Small intestine (tissue), 7 donors: Measurements from ENCODE around the gene MCCC1. TPM values are rescaled to one million over a fixed set of nuclear protein-coding genes. Genes with fewer than 3 reads are reported as not detected.

ENCODE experiments used
- DNase-seq, 2 donors: peaks; one replicate each; pipeline versions ENCODE4 v3.0.0 to v3.0.0-alpha.2; 2013
- FAIRE-seq: peaks from 2 replicates; lab custom pipeline; 2012; peaks lifted over from hg19 to GRCh38; lab: Jason Lieb, UNC
- H3K27ac ChIP-seq, 3 donors: one replicate each; pipeline ENCODE4 v1.5.1; 2013; ENCODE audit warnings: low read length in 2 of 3, mild to moderate bottlenecking in 2 of 3, control low read depth in 1 of 3, inconsistent platforms in 1 of 3, low read depth in 1 of 3, moderate library complexity in 1 of 3
- H3K27me3 ChIP-seq, 3 donors: one replicate each; pipeline ENCODE4 v1.6.1; 2013; ENCODE audit warnings: low read length in 3 of 3, inconsistent platforms in 1 of 3; ENCODE audit not compliant: control insufficient read depth in 3 of 3, insufficient read depth in 3 of 3
- H3K36me3 ChIP-seq, 3 donors: one replicate each; pipeline ENCODE4 v1.6.1; 2013; ENCODE audit warnings: low read length in 3 of 3, inconsistent platforms in 1 of 3, low read depth in 1 of 3, mild to moderate bottlenecking in 1 of 3, moderate library complexity in 1 of 3; ENCODE audit not compliant: control insufficient read depth in 3 of 3, insufficient read depth in 2 of 3
- H3K4me1 ChIP-seq, 3 donors: one replicate each; pipeline ENCODE4 v1.6.1; 2013; ENCODE audit warnings: low read length in 2 of 3, inconsistent platforms in 1 of 3, low read depth in 1 of 3, mild to moderate bottlenecking in 1 of 3, moderate library complexity in 1 of 3; ENCODE audit not compliant: control insufficient read depth in 3 of 3, insufficient read depth in 2 of 3
- H3K4me3 ChIP-seq, 3 donors: one replicate each; pipeline ENCODE4 v1.5.1; 2013; ENCODE audit warnings: low read length in 3 of 3, control low read depth in 1 of 3, inconsistent platforms in 1 of 3, low read depth in 1 of 3, mild to moderate bottlenecking in 1 of 3, moderate library complexity in 1 of 3
- H3K9me3 ChIP-seq, 2 donors: one replicate each; pipeline ENCODE4 v1.6.1; 2013; ENCODE audit warnings: low read depth in 1 of 2, low read length in 1 of 2; ENCODE audit not compliant: control insufficient read depth in 2 of 2, insufficient read depth in 1 of 2
- WGBS, 3 donors: extraction: QIAGEN DNeasy Blood & Tissue Kit; methylation state at CpG; one replicate each; pipeline ENCODE4 v1.1.7; 2013; 5-methylcytosine and 5-hydroxymethylcytosine counted together
- polyA plus RNA-seq, 4 donors: library from polyadenylated mRNA; stranded (reverse) in 3 of 4; unstranded in 1 of 4; fragments of 200-250 nt in 3 of 4; fragments of 120-200 nt in 1 of 4; gene quantifications; one replicate each; pipeline versions ENCODE4 v1.2.1 to v1.2.3, GENCODE V29; 2013
- donor health status: healthy with polysubstance abuse.
- donor health status: control.
- donor health status: control.
- donor health status: Bipolar disorder and iron deficiency.
- donor health status: healthy.

MCCC1 gene
- polyA plus RNA-seq, 4 donors: 22.6 to 31.0 (median 28.4) TPM

DNA sequence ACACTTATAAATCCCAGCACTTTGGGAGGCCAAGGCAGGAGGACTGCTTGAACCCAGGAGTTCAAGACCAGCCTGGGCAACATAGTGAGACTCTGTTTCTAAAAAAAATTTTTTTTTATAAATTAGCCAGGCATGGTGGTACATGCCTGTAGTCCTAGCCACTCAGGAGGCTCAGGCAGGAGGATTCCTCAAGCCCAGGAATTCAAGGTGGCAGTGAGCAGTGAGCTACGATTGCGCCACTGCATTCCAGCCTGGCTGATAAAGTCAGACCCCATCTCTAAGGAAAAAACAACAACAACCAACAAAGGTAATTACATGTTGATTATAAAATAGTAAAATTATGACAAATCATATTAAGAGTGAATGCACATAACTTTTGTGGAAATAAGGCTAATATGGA lies 40.9 kb downstream of the MCCC1 start:
- Histone ChIP-seq H3K4me1 (no peaks in the 10 kb centered on the region), H3K27ac (no peak overlapping the region), H3K4me3 (no peak overlapping the region), H3K9me3 (no peaks in the 10 kb centered on the region), H3K36me3 (peaks cover 2 to 21% (median 3%) of the 10 kb centered on the region in 3 donors), H3K27me3 (no peaks in the 10 kb centered on the region)
- FAIRE-seq (no peak), DNase-seq (no peak)
- WGBS, 3 donors: 97 to 100% (median 97%) methylated on average over 2 of the region's 2 CpGs

DNA sequence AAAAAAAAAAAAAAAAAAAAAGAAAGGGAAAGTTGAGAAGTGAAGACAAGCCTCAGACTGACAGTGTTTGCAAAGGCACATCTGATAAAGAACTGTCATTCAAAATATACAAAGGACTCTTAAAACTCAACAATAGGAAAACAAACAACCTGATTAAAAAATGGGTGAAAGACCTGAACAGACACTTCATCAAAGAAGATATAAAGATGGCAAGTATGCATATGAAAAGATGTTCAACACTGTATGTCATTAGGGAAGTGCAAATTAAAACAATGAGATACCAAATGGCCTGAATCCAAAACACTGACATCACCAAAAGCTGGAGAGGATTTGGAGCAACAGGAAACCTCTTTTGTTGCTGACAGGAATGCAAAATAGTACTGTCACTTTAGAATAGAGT lies 48.6 kb downstream of the MCCC1 start:
- Histone ChIP-seq H3K4me1 (no peaks in the 10 kb centered on the region), H3K27me3 (no peaks in the 10 kb centered on the region), H3K4me3 (no peak overlapping the region), H3K9me3 (peaks cover 0 to 2% of the 10 kb centered on the region in 2 donors), H3K36me3 (peaks cover 3 to 28% (median 4%) of the 10 kb centered on the region in 3 donors), H3K27ac (no peak overlapping the region)
- FAIRE-seq: no peak
- DNase-seq: no peak

DNA sequence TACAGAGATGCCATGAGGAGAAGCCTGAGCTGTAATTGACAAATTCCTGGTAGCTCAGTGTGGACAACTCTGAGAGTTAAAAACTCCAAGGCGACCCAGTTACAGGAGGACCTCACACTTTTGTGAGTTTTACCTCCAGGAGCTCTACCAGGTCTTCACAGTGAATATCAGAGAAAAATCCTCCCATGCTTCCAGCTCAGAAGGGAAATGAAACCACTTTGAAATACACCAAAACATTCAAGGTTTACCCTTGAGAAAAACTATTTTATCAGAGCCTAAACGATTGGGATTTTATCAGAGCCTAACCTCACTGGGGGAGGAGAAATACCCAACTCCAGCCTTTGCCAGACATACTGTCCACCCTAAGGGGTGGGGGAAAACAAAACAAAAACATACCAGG lies 52.4 kb downstream of the MCCC1 start:
- Histone ChIP-seq H3K4me1 (no peaks in the 10 kb centered on the region), H3K27me3 (no peaks in the 10 kb centered on the region), H3K36me3 (peaks cover 0 to 27% (median 12%) of the 10 kb centered on the region in 3 donors), H3K4me3 (no peak overlapping the region), H3K9me3 (peaks cover 0 to 2% of the 10 kb centered on the region in 2 donors), H3K27ac (no peak overlapping the region)
- no peak for FAIRE-seq
- WGBS, 3 donors: 57 to 69% (median 65%) methylated on average over 2 of the region's 2 CpGs
- DNase-seq: no peak

DNA sequence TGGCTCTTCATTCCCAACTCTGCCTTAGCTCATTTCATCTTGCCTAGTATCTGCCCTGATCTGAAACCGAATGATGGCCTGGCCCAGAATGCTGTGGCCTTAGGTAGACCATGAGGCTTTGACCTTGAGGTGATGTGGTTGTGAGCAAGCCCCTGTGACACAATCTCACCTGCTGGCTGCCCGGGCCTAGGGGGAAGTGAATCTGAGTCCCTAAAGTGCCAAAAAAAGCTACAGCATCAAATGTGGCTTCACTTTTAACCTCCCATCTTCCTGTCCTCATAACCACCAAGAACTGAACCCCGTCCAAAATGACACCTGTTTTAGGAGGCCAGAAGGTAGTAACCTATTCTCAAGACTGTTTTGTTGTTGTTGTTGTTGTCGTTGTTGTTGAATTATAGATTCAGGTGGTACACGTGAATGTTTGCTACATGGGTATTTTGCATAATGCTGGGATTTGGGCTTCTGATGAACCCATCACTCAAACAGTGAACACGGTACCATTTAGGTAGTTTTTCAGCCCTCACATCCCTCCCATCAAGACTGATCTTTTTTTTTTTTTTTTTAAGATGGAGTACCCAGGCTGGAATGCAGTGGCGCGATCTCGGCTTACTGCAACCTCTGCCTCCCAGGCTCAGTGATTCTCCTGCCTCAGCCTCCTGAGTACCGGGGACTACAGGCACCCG lies 54.6 kb downstream of the MCCC1 start:
- Histone ChIP-seq H3K4me3 (no peak overlapping the region), H3K9me3 (no peaks in the 10 kb centered on the region), H3K27me3 (no peaks in the 10 kb centered on the region), H3K27ac (no peak overlapping the region), H3K4me1 (no peaks in the 10 kb centered on the region), H3K36me3 (peaks cover 0 to 28% (median 12%) of the 10 kb centered on the region in 3 donors)
- WGBS, 3 donors: 77 to 82% (median 79%) methylated on average over 11 of the region's 11 CpGs
- FAIRE-seq (no peak), DNase-seq (no peak)

GRCh38 chr3:183038757-183039156 lies 60.5 kb downstream of the MCCC1 start:
- peaks cover 15 to 37% (median 17%) of the 10 kb centered on the region in 3 donors for H3K36me3 ChIP-seq
- no peaks in the 10 kb centered on the region for H3K4me1 ChIP-seq
- DNase-seq (no peak), FAIRE-seq (no peak)
- no peaks in the 10 kb centered on the region for H3K9me3 ChIP-seq
- no peak overlapping the region for H3K4me3 ChIP-seq
- H3K27me3 ChIP-seq: no peaks in the 10 kb centered on the region
- H3K27ac ChIP-seq: no peak overlapping the region
- WGBS, 3 donors: 90 to 92% (median 90%) methylated on average over 12 of the region's 12 CpGs

- no peaks in the 10 kb centered on the region for H3K27me3 ChIP-seq
- DNase-seq (no peak), FAIRE-seq (no peak)
- 93 to 99% (median 98%) methylated on average over 2 of the region's 2 CpGs for WGBS, 3 donors
- H3K27ac ChIP-seq: no peak overlapping the region
- no peak overlapping the region for H3K4me3 ChIP-seq
- no peaks in the 10 kb centered on the region for H3K9me3 ChIP-seq
- H3K4me1 ChIP-seq: no peaks in the 10 kb centered on the region
- peaks cover 13 to 35% (median 17%) of the 10 kb centered on the region in 3 donors for H3K36me3 ChIP-seq
Measured at GRCh38 chr3:183038221-183038620, 61.1 kb downstream of the MCCC1 start.

DNA sequence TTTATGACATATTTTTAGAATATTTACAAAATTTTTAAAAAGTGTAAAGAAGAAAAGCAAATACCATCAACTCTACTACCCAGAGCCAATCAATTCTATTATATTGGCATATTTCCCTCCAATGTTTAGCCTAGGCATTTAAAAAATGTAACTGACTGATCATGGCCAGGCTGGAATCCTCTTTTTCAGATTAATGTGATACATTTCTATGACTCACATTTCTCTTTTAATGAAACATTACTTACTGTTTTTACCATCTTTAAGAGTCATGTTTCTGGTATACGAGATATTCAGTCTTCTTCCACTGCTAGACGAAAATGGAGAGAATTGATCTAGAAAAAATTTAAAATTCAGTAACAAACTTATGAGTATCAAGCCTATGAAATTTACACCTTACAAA lies 65.5 kb downstream of the MCCC1 start:
- peaks cover 0 to 4% of the 10 kb centered on the region in 2 donors for H3K9me3 ChIP-seq
- no peaks in the 10 kb centered on the region for H3K27me3 ChIP-seq
- H3K36me3 ChIP-seq: peaks cover 8 to 25% (median 16%) of the 10 kb centered on the region in 3 donors
- no peak overlapping the region for H3K4me3 ChIP-seq
- H3K27ac ChIP-seq: no peak overlapping the region
- no peaks in the 10 kb centered on the region for H3K4me1 ChIP-seq
- WGBS, 3 donors: 89 to 97% (median 95%) methylated on average over 2 of the region's 2 CpGs
- FAIRE-seq (no peak), DNase-seq (no peak)

DNA sequence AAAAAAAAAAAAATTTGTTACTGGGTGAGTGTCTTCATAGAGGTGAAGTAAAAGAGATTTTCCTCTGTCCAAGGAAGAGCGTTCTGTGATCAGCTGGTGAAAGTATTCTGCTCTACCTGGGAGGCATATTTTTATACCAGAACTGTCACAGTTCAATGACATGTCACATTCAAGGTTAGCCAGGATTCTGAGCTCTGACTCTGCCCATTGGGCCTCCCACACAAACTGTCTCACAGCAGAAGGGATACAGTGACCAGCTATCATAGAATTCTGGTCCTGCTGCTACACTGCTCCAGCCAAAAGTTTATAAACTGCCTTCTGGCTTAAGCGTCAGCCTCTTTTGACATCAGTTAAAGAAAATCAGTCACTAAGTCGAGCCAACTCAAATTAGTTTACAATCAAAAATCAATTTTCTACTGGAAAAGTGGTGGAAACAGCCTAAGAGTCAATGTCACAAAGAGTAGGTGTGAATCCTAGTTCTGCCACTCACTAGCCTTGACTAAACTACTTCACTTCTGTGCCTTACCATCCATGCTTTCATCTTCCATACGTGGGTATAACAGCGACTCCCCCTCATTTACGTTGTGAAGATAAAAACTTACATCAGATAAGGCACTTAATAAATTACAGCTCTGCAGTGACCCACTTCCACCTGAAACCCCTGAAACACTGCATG lies 66.3 kb downstream of the MCCC1 start:
- Histone ChIP-seq H3K4me3 (no peak overlapping the region), H3K9me3 (peaks cover 0 to 7% of the 10 kb centered on the region in 2 donors), H3K4me1 (no peaks in the 10 kb centered on the region), H3K27ac (no peak overlapping the region), H3K36me3 (peaks cover 6 to 21% (median 14%) of the 10 kb centered on the region in 3 donors), H3K27me3 (no peaks in the 10 kb centered on the region)
- 86 to 90% (median 87%) methylated on average over 6 of the region's 6 CpGs for WGBS, 3 donors
- FAIRE-seq: no peak
- DNase-seq: no peak
